Measurements from ENCODE around the gene MSRB1.

The MSRB1 gene

DNA sequence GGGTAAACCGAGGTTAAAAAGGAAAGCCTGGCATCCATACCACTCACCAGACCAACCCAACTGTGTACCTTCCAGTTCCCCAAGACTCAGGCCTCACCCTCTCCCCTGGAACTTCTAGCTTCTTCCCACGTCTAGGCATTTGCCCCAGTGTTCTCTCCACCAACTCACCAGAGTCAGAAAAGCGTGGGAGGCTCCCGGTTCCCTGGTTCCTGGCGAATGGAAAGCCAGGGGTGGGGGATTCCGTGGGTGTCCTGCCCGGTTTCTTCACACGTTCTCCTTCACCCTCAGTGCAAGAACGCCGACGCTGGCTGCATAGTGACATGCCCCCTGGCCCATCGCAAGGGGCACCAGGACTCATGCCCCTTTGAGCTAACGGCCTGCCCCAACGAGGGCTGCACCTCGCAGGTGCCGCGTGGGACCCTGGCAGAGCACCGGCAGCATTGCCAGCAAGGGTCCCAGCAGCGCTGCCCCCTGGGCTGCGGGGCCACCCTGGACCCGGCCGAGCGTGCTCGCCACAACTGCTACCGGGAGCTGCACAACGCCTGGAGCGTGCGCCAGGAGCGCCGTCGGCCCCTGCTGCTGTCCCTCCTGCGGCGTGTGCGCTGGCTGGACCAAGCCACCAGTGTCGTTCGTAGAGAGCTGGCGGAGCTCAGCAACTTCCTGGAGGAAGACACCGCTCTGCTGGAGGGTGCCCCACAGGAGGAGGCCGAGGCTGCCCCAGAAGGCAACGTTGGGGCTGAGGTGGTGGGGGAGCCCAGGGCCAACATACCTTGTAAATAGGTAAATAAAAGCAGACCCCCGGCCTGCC is 25.4 kb upstream of the MSRB1 start:
- TF ChIP-seq CTCF (IDR thresholded peaks at IDR 0.05; ENCODE audit: low read depth, low read length) (no peak), EZH2phosphoT487 (IDR thresholded peaks at IDR 0.05; ENCODE audit: low read depth) (no peak)
- H3K4me2 ChIP-seq (ENCODE audit: low read length), result no peak overlapping the region
- no peaks in the 10 kb centered on the region for H3K27me3 ChIP-seq (ENCODE audit: low read depth, low read length)
- H3K9me3 ChIP-seq (ENCODE audit: insufficient read depth, low read length), result no peaks in the 10 kb centered on the region
- peaks cover 65% of the 10 kb centered on the region for H3K79me2 ChIP-seq (ENCODE audit: low read length)
- H4K20me1 ChIP-seq (ENCODE audit: insufficient read depth, low read length), result peaks cover 8% of the 10 kb centered on the region
- H3K4me3 ChIP-seq (ENCODE audit: low read length), result no peak overlapping the region
- no peak overlapping the region for H3K9ac ChIP-seq (ENCODE audit: low read length)
- H3K27ac ChIP-seq (ENCODE audit: low read length), result no peak overlapping the region
- no peak overlapping the region for H2AFZ ChIP-seq (ENCODE audit: low read depth, low read length)
- H3K4me1 ChIP-seq (ENCODE audit: low read length), result peaks cover 19% of the 10 kb centered on the region
- peaks cover 12% of the 10 kb centered on the region for H3K36me3 ChIP-seq (replicated peaks; ENCODE audit: low read depth, low read length)

GRCh38 chr16:1966460-1966859 is 23.5 kb upstream of the MSRB1 start, which contains the start of gene RNF151:
RNF151 (plus strand) TSS chr16:1966856; CDS start chr16:1966882, 26 bp downstream.
- Histone ChIP-seq H3K27ac (ENCODE audit: low read length) (peak within 1 kb of the TSS; percentile 68), H3K27me3 (ENCODE audit: low read depth, low read length) (no peaks in the 10 kb centered on the region), H3K9ac (ENCODE audit: low read length) (peak within 1 kb of the TSS; percentile 92), H3K4me2 (ENCODE audit: low read length) (peak within 1 kb of the TSS; percentile 96), H2AFZ (ENCODE audit: low read depth, low read length) (no peak within 1 kb of the TSS), H3K79me2 (ENCODE audit: low read length) (peaks cover 66% of the 10 kb centered on the region), H3K9me3 (ENCODE audit: insufficient read depth, low read length) (no peaks in the 10 kb centered on the region), H3K4me1 (ENCODE audit: low read length) (peaks cover 31% of the 10 kb centered on the region), H3K36me3 (replicated peaks; ENCODE audit: low read depth, low read length) (peaks cover 27% of the 10 kb centered on the region), H3K4me3 (ENCODE audit: low read length) (peak within 1 kb of the TSS; percentile 100), H4K20me1 (ENCODE audit: insufficient read depth, low read length) (peaks cover 26% of the 10 kb centered on the region)
- TF ChIP-seq CTCF (IDR thresholded peaks at IDR 0.05; ENCODE audit: low read depth, low read length) (no peak), EZH2phosphoT487 (IDR thresholded peaks at IDR 0.05; ENCODE audit: low read depth) (no peak)

DNA sequence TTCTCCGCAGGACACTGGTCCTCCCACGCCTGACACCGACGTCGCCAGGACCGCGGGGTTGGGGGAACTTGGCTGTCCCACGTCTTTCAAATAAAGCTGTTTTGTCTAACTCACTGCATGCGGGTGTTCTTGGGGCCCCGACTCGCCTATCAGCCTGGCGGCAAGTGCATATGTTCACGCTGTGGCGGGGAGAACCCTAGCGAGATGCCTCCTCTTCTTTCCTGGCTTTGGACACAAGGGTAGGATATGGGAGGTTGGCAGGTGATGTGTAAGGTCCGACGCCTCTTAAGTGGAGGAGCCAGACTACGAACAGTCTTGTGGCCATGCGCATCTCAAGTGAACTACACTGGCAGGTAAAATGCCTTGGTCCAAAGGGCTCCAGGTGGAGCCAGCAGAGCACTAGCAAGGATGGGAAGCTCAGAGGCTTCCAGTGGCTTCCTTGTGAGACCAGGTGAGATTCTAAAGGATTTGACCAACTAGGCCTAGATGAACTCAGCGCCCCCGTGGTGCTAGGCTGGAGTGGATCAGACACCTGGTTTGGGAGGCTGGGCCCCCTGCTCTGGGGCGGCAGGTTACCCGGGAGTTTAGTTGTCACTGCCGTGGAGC is 22.5 kb upstream of the MSRB1 start:
- Histone ChIP-seq H3K4me1 (ENCODE audit: low read length) (peaks cover 34% of the 10 kb centered on the region), H3K27ac (ENCODE audit: low read length) (peak overlapping the region; percentile 68), H3K4me3 (ENCODE audit: low read length) (peak overlapping the region; percentile 100), H3K9ac (ENCODE audit: low read length) (peak overlapping the region; percentile 92), H3K79me2 (ENCODE audit: low read length) (peaks cover 64% of the 10 kb centered on the region), H3K27me3 (ENCODE audit: low read depth, low read length) (no peaks in the 10 kb centered on the region), H4K20me1 (ENCODE audit: insufficient read depth, low read length) (peaks cover 31% of the 10 kb centered on the region), H3K4me2 (ENCODE audit: low read length) (peak overlapping the region; percentile 96), H3K36me3 (replicated peaks; ENCODE audit: low read depth, low read length) (peaks cover 27% of the 10 kb centered on the region), H2AFZ (ENCODE audit: low read depth, low read length) (no peak overlapping the region), H3K9me3 (ENCODE audit: insufficient read depth, low read length) (no peaks in the 10 kb centered on the region)
- no peak for TF ChIP-seq EZH2phosphoT487 (IDR thresholded peaks at IDR 0.05; ENCODE audit: low read depth)
- no peak for TF ChIP-seq CTCF (IDR thresholded peaks at IDR 0.05; ENCODE audit: low read depth, low read length)
